Measurements from ENCODE around the gene MCOLN1.
"Not testable (repeated sequence)": the region's sequence is repeated elsewhere in the genome, so short reads cannot be mapped to it uniquely, and the experiment has no call there.

Gene MCOLN1

DNA sequence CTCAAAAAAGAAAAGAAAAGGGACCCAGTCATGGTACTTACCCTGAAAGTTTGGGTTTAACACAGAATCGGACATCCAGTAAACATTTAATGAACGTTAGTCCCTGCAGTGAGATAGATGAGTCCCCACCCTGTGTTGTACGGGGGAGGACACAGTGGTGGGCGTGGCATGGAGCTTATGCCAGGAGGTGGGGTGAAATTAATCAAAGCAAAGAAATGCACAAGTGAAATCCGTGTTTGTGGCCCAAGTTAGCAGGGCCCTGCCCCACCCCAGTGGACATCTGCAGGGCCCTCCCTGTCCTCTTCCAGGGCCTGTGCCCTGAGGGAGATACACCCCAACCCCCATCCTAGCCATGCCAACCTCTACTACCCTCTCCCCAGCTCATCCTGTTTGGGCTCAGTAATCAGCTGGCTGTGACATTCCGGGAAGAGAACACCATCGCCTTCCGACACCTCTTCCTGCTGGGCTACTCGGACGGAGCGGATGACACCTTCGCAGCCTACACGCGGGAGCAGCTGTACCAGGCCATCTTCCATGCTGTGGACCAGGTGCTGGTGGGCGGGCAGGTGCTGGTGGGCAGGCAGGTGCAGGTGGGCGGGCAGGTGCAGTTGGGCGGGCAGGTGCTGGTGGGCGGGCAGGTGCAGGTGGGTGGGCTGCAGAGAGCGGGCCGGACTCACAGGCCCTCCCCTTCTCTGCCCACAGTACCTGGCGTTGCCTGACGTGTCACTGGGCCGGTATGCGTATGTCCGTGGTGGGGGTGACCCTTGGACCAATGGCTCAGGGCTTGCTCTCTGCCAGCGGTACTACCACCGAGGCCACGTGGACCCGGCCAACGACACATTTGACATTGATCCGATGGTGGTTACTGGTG, 3.9 kb downstream of the MCOLN1 start:
- no peak for DNase-seq

DNA sequence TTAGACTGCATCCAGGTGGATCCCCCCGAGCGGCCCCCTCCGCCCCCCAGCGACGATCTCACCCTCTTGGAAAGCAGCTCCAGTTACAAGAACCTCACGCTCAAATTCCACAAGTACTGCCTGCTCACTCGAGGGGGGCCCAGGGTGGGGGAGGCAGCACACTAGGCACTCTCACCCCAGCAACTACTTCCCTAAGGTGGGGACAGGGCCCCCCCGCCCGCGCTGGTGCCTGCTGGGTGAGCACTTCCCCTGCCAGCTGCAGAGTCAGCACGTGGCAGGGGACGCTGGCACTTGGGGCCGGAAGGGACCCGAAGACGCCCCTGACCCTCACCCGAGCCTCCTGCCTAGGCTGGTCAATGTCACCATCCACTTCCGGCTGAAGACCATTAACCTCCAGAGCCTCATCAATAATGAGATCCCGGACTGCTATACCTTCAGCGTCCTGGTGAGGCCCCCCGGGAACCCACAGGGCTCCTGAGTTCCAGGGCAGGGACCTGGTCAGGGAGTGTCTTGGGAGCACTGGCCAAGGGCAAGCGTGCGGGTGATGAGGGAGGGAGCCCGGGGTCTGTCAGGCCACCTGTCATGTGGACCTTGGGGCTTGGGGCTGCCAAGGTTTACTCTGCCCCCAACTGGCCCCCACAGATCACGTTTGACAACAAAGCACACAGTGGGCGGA, 5.2 kb downstream of the MCOLN1 start:
- DNase-seq = no peak

- DNase-seq = no peak
Measured at GRCh38 chr19:7528192-7528519, 5.7 kb downstream of the MCOLN1 start.

DNA sequence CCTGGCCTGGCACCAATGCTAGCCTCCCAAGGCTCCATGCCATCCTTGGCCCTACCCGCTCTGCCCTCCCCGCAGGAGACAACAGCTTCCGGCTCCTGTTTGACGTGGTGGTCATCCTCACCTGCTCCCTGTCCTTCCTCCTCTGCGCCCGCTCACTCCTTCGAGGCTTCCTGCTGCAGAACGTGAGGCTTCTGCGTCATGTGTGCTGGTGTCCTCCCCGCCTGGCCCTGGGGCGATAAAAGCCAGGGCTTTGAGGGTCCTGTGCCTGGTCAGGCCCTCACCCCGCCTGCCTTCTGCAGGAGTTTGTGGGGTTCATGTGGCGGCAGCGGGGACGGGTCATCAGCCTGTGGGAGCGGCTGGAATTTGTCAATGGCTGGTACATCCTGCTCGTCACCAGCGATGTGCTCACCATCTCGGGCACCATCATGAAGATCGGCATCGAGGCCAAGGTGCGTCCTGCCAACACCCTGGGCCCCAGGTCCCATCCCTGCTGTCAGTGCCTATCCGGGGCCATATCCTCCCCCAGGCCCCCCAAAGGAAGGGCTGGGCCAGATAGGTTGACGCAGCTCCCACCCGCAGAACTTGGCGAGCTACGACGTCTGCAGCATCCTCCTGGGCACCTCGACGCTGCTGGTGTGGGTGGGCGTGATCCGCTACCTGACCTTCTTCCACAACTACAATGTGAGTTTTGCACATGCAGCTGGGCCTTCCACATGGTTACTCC, 6.3 kb downstream of the MCOLN1 start:
- DNase-seq = no peak

- no peak for DNase-seq
Measured at GRCh38 chr19:7529246-7529600, 6.8 kb downstream of the MCOLN1 start.

- no peak for DNase-seq
Measured at GRCh38 chr19:7529610-7530490, 7.4 kb downstream of the MCOLN1 start.

GRCh38 chr19:7533281-7533885, 11.0 kb downstream of the MCOLN1 start:
- no peak for DNase-seq

DNA sequence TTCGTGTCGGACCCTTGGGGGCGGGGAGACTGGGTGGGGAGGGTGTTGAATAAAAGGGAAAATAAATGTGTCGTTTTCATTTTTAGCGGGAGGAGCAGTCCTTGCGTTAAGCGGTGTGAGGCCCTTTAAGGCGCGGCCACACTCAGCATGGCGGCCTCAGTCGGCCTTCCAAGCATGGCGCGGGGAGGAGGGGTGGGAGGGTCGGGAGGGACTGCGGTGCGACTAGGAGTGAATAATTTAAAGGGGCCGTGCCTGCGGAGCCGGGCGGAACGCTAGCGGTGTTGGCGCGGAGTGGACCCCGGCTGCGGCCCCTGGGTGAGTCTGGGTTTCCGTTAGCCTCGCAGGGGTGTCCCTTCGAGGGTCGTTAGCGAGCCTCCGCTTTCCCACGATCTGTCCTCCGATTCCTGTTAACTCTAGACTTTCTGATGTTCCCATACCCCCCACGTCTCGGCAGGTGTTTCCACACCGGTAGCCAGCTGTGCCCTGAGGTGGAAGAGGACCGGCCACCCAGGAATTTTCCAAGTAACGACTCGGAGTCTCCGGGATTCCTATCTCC, 11.6 kb downstream of the MCOLN1 start:
- peak; percentile 87 for DNase-seq

DNA sequence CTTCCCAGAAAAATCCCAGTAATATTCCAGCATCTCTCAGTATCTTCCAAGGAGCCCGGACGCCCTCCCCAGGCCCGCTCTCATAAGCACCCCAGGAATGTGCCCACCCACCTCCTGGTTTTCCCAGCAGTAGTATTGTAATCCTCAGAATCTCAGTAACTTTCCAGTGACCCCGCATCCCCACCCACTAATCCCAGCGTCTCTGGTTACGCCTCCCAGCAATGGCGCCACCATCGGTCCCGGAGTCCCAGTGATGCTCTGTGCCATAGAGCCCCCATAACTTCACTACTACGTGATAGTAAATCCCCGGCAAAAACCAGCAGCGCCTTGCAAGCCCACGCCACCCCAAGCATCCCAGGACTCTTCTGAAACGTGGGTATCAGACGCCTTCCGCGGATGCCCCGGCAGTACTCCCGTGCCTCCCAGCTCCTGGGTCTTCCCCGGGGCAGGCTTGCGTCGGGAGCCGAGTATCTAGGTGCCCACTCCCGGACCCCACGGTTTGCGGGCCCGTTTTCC, 12.2 kb downstream of the MCOLN1 start:
- peak; percentile 67 for DNase-seq

GRCh38 chr19:7535047-7535997, 12.9 kb downstream of the MCOLN1 start, which contains the start of gene PNPLA6:
Gene PNPLA6 (plus strand): TSS chr19:7535717. CDS start chr19:7535789, 72 bp downstream.
- DNase-seq = peak; percentile 96

DNA sequence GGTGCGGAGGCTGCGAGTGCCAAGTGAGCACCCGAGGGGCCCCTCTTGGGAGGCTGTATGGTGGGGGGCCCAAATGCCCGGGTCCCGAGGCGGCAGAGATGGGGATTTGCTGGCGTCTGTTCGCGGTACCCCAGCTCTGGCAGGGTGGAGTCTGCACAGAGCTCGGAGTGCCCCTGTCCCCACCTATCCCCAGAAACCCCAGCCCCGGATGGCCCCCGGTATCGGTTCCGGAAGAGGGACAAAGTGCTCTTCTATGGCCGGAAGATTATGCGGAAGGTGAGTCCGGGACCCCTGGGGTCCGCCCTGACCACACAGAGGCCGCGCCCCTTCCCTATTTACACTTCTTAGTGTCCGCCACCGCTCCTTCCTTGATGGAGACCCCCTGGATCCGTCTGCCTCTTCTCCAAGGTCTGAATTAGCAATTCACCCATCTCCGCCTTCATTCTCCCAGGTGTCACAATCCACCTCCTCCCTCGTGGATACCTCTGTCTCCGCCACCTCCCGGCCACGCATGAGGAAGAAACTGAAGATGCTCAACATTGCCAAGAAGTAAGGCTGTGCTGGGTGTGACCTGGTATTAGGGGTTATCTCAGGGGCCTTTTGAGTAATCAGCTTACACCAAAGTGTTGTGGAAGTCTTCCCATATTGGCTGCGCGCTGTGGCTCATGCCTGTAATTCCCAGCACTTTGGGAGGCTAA, 13.7 kb downstream of the MCOLN1 start:
- DNase-seq = no peak

DNA sequence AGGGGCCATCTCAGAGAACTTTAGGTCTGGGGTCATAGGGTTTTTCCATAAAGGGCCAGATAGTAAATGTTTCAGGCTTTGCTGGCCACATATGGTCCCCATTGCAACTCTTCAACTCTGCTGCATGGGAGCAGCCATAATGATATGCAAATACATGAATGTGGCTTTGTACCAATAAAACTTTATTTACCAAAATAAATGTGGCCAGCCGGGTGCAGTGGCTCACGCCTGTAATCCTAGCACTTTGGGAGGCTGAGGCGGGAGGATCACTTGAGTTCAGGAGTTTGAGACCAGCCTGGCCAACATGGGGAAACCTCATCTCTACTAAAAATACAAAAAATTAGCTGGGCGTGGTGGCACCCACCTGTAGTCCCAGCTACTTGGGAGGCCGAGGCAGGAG, 16.6 kb downstream of the MCOLN1 start:
- not testable (repeated sequence) for DNase-seq

DNA sequence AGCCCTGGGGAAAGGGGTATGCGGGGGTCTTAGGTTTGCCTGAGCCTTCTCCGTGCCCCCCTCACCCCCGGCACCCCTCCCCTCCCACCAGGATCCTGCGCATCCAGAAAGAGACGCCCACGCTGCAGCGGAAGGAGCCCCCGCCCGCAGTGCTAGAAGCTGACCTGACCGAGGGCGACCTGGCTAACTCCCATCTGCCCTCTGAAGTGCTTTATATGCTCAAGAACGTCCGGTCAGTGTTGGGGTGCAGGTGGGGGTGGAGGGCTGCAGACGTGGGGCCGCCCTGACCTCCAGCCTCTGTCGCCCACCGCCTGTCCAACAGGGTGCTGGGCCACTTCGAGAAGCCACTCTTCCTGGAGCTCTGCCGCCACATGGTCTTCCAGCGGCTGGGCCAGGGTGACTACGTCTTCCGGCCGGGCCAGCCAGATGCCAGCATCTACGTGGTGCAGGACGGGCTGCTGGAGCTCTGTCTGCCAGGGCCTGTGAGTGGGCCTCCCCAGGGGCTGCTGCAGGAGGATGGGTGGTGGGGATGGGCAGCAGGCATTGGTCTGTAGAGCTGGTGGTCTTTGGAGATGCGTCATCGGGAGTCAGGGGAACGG, 17.5 kb downstream of the MCOLN1 start:
- no peak for DNase-seq

GRCh38 chr19:7540761-7541474, 18.5 kb downstream of the MCOLN1 start:
- peak; percentile 80 for DNase-seq

GRCh38 chr19:7541475-7541824, 19.0 kb downstream of the MCOLN1 start:
- DNase-seq = no peak

GRCh38 chr19:7541828-7542443, 19.5 kb downstream of the MCOLN1 start:
- no peak for DNase-seq

GRCh38 chr19:7542556-7543348, 20.3 kb downstream of the MCOLN1 start:
- no peak for DNase-seq

DNA sequence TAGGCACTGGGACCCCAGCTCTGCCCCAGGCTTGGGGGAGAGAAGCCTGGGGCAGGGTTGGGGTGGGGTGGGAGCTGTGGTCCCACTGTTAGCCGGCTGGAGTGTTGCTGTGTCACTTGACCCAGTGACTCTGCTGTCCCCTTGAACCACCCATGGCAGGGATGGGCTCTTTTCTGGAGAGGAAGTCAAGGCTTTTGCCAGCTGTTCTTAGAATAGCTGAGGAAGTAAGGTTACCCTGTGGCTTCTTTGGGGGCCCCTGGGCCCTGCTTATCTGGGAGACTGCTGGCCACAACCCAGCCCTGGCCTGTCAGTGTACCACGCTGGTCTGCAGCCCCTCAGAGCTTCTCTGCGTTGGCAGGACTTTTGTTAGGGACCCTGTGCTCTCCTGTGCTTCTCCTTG, 22.2 kb downstream of the MCOLN1 start:
- DNase-seq = no peak
